BJ (cell line): ENCODE results near the gene ATP9A. TPM values are rescaled to one million over a fixed set of nuclear protein-coding genes. Genes with fewer than 3 reads are reported as not detected.
A peak's percentile ranks its signal among the peaks of the same experiment; 100 is the strongest.
"Not testable (repeated sequence)": the region's sequence is repeated elsewhere in the genome, so short reads cannot be mapped to it uniquely, and the experiment has no call there.

ENCODE experiments used
- CTCF ChIA-PET: fragments of 350-600 bp; formaldehyde crosslinking; extraction: SDS; loops from one replicate; lab custom pipeline; 2021; ENCODE audit warnings: antibody characterized with exemption, inconsistent platforms; lab: Yijun Ruan, JAX
- POLR2A ChIA-PET: fragments of 300-600 bp; sonication (Branson Sonifier 250); formaldehyde crosslinking; extraction: SDS; loops from one replicate; lab custom pipeline; 2021; ENCODE audit warnings: antibody characterized with exemption; lab: Charles Lee
- DNase-seq: peaks from one replicate; pipeline ENCODE4 v3.0.0-alpha.2; 2011; ENCODE audit warnings: low read depth
- H3K27me3 ChIP-seq: 2 replicates; pipeline ENCODE4 v1.6.0; 2011; ENCODE audit warnings: low read length; ENCODE audit not compliant: control insufficient read depth, insufficient read depth
- H3K36me3 ChIP-seq: 2 replicates; pipeline ENCODE4 v1.5.1; 2011; ENCODE audit warnings: low read length; ENCODE audit not compliant: control insufficient read depth, insufficient read depth
- H3K4me3 ChIP-seq: 2 replicates; pipeline ENCODE4 v1.5.1; 2011; ENCODE audit warnings: low read depth, mild to moderate bottlenecking, control low read depth, low read length
- polyA minus RNA-seq: library from RNA; depleted of rRNA, polyadenylated mRNA; stranded (reverse); fragments of >200 nt; gene quantifications from 2 replicates; pipeline ENCODE4 v1.2.3, GENCODE V29; 2011; rRNA and poly(A)+ RNA removed
- polyA plus RNA-seq: library from polyadenylated mRNA; depleted of rRNA; stranded (reverse); fragments of >200 nt; gene quantifications from 2 replicates; pipeline ENCODE4 v1.2.3, GENCODE V29; 2011; rRNA removed
- TF ChIP-seq, protein P1 (sequence below): IDR thresholded peaks from 2 replicates; pipeline ENCODE4 v1.5.1; 2011; ENCODE audit warnings: low read depth, mild to moderate bottlenecking, control low read depth, inconsistent platforms, low read length, moderate library complexity; ENCODE audit not compliant: insufficient read depth

Gene ATP9A, protein sequence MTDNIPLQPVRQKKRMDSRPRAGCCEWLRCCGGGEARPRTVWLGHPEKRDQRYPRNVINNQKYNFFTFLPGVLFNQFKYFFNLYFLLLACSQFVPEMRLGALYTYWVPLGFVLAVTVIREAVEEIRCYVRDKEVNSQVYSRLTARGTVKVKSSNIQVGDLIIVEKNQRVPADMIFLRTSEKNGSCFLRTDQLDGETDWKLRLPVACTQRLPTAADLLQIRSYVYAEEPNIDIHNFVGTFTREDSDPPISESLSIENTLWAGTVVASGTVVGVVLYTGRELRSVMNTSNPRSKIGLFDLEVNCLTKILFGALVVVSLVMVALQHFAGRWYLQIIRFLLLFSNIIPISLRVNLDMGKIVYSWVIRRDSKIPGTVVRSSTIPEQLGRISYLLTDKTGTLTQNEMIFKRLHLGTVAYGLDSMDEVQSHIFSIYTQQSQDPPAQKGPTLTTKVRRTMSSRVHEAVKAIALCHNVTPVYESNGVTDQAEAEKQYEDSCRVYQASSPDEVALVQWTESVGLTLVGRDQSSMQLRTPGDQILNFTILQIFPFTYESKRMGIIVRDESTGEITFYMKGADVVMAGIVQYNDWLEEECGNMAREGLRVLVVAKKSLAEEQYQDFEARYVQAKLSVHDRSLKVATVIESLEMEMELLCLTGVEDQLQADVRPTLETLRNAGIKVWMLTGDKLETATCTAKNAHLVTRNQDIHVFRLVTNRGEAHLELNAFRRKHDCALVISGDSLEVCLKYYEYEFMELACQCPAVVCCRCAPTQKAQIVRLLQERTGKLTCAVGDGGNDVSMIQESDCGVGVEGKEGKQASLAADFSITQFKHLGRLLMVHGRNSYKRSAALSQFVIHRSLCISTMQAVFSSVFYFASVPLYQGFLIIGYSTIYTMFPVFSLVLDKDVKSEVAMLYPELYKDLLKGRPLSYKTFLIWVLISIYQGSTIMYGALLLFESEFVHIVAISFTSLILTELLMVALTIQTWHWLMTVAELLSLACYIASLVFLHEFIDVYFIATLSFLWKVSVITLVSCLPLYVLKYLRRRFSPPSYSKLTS
- polyA plus RNA-seq (23.2 and 26.0 TPM in 2 replicates), polyA minus RNA-seq (46.7 and 54.4 TPM in 2 replicates)

DNA sequence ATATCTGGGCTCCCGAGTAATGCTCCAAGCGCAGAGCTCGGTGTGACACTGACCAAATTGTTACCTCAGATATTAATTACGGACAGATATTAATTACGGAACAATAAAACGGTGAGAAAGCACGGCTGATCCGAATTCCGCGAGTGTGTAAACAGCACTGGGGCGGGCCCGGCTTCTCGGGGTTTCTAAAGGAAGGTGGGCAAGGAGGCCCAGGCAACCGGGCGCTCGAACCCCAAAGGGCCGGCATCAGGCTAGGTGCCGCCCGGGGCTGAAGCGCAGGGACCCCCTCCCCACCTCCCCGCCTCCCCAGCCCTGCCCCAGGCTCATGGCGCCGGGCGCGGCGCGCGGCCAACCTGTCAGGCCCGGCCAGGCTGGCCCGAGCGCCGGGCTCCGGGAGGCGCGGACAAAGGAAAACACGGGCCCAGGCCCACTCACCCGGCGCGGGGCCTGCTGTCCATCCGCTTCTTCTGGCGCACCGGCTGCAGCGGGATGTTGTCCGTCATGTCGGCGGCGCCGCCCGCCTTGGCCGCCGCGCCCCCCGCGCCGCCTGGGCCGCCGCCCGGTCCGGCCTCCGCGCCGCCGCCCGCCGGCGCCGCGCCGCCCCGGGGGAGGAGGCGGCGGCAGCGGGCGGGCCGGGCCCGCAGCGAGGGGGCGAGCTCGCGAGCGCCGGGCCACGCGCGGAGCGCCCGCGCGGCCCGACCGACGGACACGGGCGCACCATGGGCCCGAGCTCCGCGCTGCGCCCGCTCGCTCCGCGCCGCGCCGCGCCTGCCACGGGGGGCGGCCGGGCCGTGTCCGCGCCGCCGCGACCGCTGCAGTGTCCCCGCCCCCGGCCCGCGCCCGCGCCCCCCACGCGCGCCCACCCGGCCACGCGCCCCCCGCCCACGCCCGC lies at the start of gene ATP9A:
TSS of gene ATP9A (minus strand) at position 524 of the 892 bp plus-strand sequence. CDS start at position 503, 21 bp downstream.
- DNase-seq: no peak
- H3K4me3 ChIP-seq: peak within 1 kb of the TSS; percentile 86
- POLR2A ChIA-PET: no interaction called here
- no peaks in the 10 kb centered on the region for H3K27me3 ChIP-seq
- CTCF ChIA-PET: interaction anchor here (0.6 to 2.1 kb wide), 5 partner anchors 67 to 1853 kb away, joined by 3 to 9 read pairs (median 3); no protein-coding TSS in a partner anchor
- TF ChIP-seq, protein P1, sequence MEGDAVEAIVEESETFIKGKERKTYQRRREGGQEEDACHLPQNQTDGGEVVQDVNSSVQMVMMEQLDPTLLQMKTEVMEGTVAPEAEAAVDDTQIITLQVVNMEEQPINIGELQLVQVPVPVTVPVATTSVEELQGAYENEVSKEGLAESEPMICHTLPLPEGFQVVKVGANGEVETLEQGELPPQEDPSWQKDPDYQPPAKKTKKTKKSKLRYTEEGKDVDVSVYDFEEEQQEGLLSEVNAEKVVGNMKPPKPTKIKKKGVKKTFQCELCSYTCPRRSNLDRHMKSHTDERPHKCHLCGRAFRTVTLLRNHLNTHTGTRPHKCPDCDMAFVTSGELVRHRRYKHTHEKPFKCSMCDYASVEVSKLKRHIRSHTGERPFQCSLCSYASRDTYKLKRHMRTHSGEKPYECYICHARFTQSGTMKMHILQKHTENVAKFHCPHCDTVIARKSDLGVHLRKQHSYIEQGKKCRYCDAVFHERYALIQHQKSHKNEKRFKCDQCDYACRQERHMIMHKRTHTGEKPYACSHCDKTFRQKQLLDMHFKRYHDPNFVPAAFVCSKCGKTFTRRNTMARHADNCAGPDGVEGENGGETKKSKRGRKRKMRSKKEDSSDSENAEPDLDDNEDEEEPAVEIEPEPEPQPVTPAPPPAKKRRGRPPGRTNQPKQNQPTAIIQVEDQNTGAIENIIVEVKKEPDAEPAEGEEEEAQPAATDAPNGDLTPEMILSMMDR: no peak; the same call in 1 of the 2 replicates
- no peaks in the 10 kb centered on the region for H3K36me3 ChIP-seq

DNA sequence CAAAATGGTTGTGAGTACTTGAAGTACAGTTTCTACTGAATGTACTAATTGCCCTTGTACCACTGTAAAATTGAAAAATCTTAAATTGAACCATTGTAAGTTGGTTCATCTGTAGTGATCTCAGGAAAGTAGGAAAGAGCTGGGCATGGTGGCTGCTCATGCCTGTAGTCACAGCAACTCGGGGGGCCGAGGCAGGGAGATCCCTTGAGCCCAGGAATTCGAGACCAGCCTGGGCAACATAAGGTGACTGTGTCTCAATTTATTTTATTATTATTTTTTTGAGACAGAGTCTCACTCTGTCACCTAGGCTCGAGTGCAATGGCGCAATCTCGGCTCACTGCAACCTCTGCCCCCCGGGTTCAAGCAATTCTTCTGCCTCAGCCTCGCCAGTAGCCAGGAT lies 48.7 kb upstream of the ATP9A start:
- DNase-seq, POLR2A ChIA-PET, CTCF ChIA-PET, H3K4me3 ChIP-seq, H3K27me3 ChIP-seq, H3K36me3 ChIP-seq: not testable (repeated sequence)

DNA sequence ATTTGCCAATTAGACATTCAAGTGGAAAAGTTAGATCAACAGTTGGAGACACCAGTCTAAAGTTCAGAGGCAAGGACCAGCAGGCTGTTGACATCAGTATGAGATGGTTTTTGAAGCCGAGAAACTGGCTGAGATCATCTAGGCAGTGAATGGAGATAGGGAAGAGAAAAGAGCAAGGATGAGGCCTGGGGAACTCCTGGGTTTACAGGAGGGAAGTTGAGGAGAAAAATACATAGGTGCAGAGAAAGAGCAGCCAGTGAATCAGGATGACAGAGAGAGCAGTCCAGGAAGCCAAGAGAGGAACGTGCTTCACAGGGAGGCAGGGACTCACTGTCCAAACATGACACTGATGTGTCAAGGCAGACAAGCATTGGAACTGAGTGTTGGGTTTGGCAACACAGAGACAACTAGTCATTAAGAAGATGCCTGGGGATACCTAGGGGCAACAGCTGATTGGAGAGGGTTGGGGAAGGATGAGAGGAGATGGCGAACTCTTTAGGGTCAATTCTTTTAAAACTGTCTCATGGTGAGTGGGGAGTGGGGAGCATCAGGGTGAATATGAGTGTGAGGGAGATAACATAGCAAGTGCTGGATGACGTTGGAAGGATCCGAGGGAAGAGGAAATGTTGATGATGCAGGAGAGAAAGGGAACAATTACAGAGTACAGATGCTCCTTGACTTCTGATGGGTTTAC lies 47.3 kb upstream of the ATP9A start:
- no peaks in the 10 kb centered on the region for H3K36me3 ChIP-seq
- ChIA-PET CTCF (no interaction called here), POLR2A (no interaction called here)
- no peak for DNase-seq
- TF ChIP-seq, protein P1: no peak
- H3K27me3 ChIP-seq: 0 out of 2 replicates have a peak, but pooled peaks cover 3% of the 10 kb centered on the region
- H3K4me3 ChIP-seq: no peak overlapping the region

DNA sequence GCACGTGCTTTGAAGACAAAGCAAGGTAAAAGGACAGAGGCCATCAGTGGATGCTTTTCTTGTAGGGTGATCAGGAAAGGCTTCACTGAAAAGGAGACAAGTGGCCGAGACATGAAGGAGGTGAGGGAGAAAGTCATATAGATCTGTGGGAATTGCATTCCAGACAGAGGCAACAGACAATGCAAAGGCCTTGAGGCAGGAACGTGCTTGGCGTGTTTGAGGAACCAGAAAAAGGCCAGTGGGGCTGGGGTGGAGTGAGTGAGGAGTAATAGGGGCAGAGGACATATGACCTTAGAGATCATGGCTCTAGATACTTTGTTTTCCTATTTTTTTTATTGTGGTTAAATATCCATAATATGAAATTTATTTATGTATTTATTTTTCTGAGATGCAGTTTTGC lies 44.7 kb upstream of the ATP9A start:
- TF ChIP-seq, protein P1: no peak
- Histone ChIP-seq H3K4me3 (no peak overlapping the region), H3K36me3 (no peaks in the 10 kb centered on the region), H3K27me3 (no peaks in the 10 kb centered on the region)
- no peak for DNase-seq
- CTCF ChIA-PET: no interaction called here
- POLR2A ChIA-PET: no interaction called here
